Muscle of leg (tissue), 16 donors: Measurements from ENCODE around the gene MEDAG. TPM values are rescaled to one million over a fixed set of nuclear protein-coding genes. Genes with fewer than 3 reads are reported as not detected.

Experiments
- DNase-seq: peaks from one replicate; pipeline ENCODE4 v3.0.0; 2013
- H3K27ac ChIP-seq: one replicate; pipeline ENCODE4 v1.5.1; 2013; ENCODE audit warnings: mild to moderate bottlenecking, low read length, control low read depth
- H3K27me3 ChIP-seq: one replicate; pipeline ENCODE4 v1.6.1; 2013; ENCODE audit warnings: low read length; ENCODE audit not compliant: control insufficient read depth, insufficient read depth
- H3K36me3 ChIP-seq: one replicate; pipeline ENCODE4 v1.6.1; 2013; ENCODE audit warnings: low read length; ENCODE audit not compliant: control insufficient read depth, insufficient read depth
- H3K4me1 ChIP-seq: one replicate; pipeline ENCODE4 v1.6.1; 2013; ENCODE audit warnings: low read length; ENCODE audit not compliant: control insufficient read depth, insufficient read depth
- H3K4me3 ChIP-seq: one replicate; pipeline ENCODE4 v1.5.1; 2013; ENCODE audit warnings: low read length, control low read depth
- H3K9me3 ChIP-seq: replicated peaks from 2 replicates; pipeline ENCODE4 v1.6.1; 2013; ENCODE audit warnings: low read depth, low read length; ENCODE audit not compliant: control insufficient read depth
- WGBS: methylation state at CpG from one replicate; pipeline ENCODE4 v1.1.5; 2013; ENCODE audit warnings: missing lambda C conversion rate; ENCODE audit not compliant: insufficient coverage; 5-methylcytosine and 5-hydroxymethylcytosine counted together
- long read RNA-seq, 11 donors: transcript quantifications; one replicate each; lab custom pipeline, GENCODE V29; 2026
- polyA plus RNA-seq, 8 donors: library from polyadenylated mRNA; unstranded; fragments of 120-200 nt; gene quantifications; one replicate each; pipeline versions ENCODE4 v1.2.1 to v1.2.3, GENCODE V29; 2013; ENCODE audit warnings: inconsistent platforms in 1 of 8, low replicate concordance in 1 of 8; ENCODE audit not compliant: insufficient read length in 8 of 8, insufficient read depth in 1 of 8
- total RNA-seq: library from RNA; stranded (reverse); fragments of 120-200 nt; gene quantifications from one replicate; pipeline ENCODE4 v1.2.4, GENCODE V29; 2013

MEDAG gene
- total RNA-seq (9.7 TPM), polyA plus RNA-seq (1 to 10 TPM; 4.7 to 9.3 (median 7.4) TPM)
- long read RNA-seq, donor 1 = 0 reads
- long read RNA-seq, donor 2, partial matches to known transcripts = 0 of 1 reads
- long read RNA-seq, donor 2, other reads (novel, unspliced or antisense) = 0 of 1 reads
- long read RNA-seq, donor 3, partial matches to known transcripts = 11 of 12 reads
- long read RNA-seq, donor 3, other reads (novel, unspliced or antisense) = 0 of 12 reads
- long read RNA-seq, donor 4, partial matches to known transcripts = 0 of 2 reads
- long read RNA-seq, donor 4, other reads (novel, unspliced or antisense) = 0 of 2 reads
- long read RNA-seq, donor 5, partial matches to known transcripts = 0 of 3 reads
- long read RNA-seq, donor 5, other reads (novel, unspliced or antisense) = 0 of 3 reads
- long read RNA-seq, donor 6, partial matches to known transcripts = 0 of 2 reads
- long read RNA-seq, donor 6, other reads (novel, unspliced or antisense) = 0 of 2 reads
- long read RNA-seq, donor 7, partial matches to known transcripts = 0 of 1 reads
- long read RNA-seq, donor 7, other reads (novel, unspliced or antisense) = 0 of 1 reads
- long read RNA-seq, donor 8, partial matches to known transcripts = 0 of 1 reads
- long read RNA-seq, donor 8, other reads (novel, unspliced or antisense) = 0 of 1 reads
- long read RNA-seq, donor 9, partial matches to known transcripts = 0 of 3 reads
- long read RNA-seq, donor 9, other reads (novel, unspliced or antisense) = 0 of 3 reads
- long read RNA-seq, donor 10 = 0 reads
- long read RNA-seq, donor 11, partial matches to known transcripts = 0 of 3 reads
- long read RNA-seq, donor 11, other reads (novel, unspliced or antisense) = 0 of 3 reads

- Histone ChIP-seq H3K27ac (peak within 1 kb of the TSS; percentile 20), H3K4me1 (peaks cover 19% of the 10 kb centered on the region), H3K4me3 (peak within 1 kb of the TSS; percentile 37), H3K36me3 (no peaks in the 10 kb centered on the region), H3K9me3 (no peaks in the 10 kb centered on the region), H3K27me3 (peaks cover 23% of the 10 kb centered on the region)
- DNase-seq = peak; percentile 91
- under 1% methylated on average over 33 of the region's 35 CpGs for WGBS
These were observed at the start of gene MEDAG for GRCh38 chr13:30905932-30906383. Gene MEDAG (plus strand): TSS chr13:30906271. CDS start chr13:30906516, 245 bp downstream.

- Histone ChIP-seq H3K36me3 (no peaks in the 10 kb centered on the region), H3K27me3 (peaks cover 2% of the 10 kb centered on the region), H3K4me3 (no peak overlapping the region), H3K27ac (no peak overlapping the region), H3K4me1 (peaks cover 3% of the 10 kb centered on the region), H3K9me3 (peaks cover 6% of the 10 kb centered on the region)
- DNase-seq = no peak
- 77% methylated on average over 4 of the region's 4 CpGs for WGBS
These were observed 49.1 kb upstream of the MEDAG start for GRCh38 chr13:30857018-30857417.

- peaks cover 2% of the 10 kb centered on the region for H3K27me3 ChIP-seq
- H3K36me3 ChIP-seq = no peaks in the 10 kb centered on the region
- no peak overlapping the region for H3K4me3 ChIP-seq
- peaks cover 6% of the 10 kb centered on the region for H3K9me3 ChIP-seq
- 40% methylated on average over 1 of the region's 6 CpGs for WGBS
- DNase-seq = no peak
- no peak overlapping the region for H3K27ac ChIP-seq
- H3K4me1 ChIP-seq = peaks cover 8% of the 10 kb centered on the region
These were observed 48.4 kb upstream of the MEDAG start for GRCh38 chr13:30857636-30858035.

GRCh38 chr13:30859326-30859725 lies 46.7 kb upstream of the MEDAG start:
- Histone ChIP-seq H3K9me3 (peaks cover 6% of the 10 kb centered on the region), H3K4me1 (peaks cover 23% of the 10 kb centered on the region), H3K36me3 (no peaks in the 10 kb centered on the region), H3K27me3 (peaks cover 2% of the 10 kb centered on the region), H3K27ac (no peak overlapping the region), H3K4me3 (no peak overlapping the region)
- DNase-seq = no peak
- 28% methylated on average over 3 of the region's 5 CpGs for WGBS

- Histone ChIP-seq H3K4me3 (no peak overlapping the region), H3K36me3 (no peaks in the 10 kb centered on the region), H3K9me3 (peaks cover 6% of the 10 kb centered on the region), H3K27ac (no peak overlapping the region), H3K27me3 (peaks cover 2% of the 10 kb centered on the region), H3K4me1 (peaks cover 38% of the 10 kb centered on the region)
- DNase-seq = no peak
- WGBS = no CpG with 5 or more reads among the region's 3 CpGs
These were observed 44.9 kb upstream of the MEDAG start for GRCh38 chr13:30861163-30861562.

GRCh38 chr13:30861836-30862467 lies 44.1 kb upstream of the MEDAG start:
- Histone ChIP-seq H3K27me3 (peaks cover 1% of the 10 kb centered on the region), H3K4me1 (peaks cover 44% of the 10 kb centered on the region), H3K36me3 (no peaks in the 10 kb centered on the region), H3K9me3 (peaks cover 6% of the 10 kb centered on the region), H3K4me3 (no peak overlapping the region), H3K27ac (no peak overlapping the region)
- no peak for DNase-seq
- WGBS = 98% methylated on average over 5 of the region's 7 CpGs

- 9% methylated on average over 17 of the region's 17 CpGs for WGBS
- H3K4me3 ChIP-seq = no peak overlapping the region
- H3K4me1 ChIP-seq = peaks cover 49% of the 10 kb centered on the region
- H3K9me3 ChIP-seq = peaks cover 6% of the 10 kb centered on the region
- no peaks in the 10 kb centered on the region for H3K36me3 ChIP-seq
- DNase-seq = peak; percentile 65
- no peaks in the 10 kb centered on the region for H3K27me3 ChIP-seq
- peak overlapping the region; percentile 96 for H3K27ac ChIP-seq
These were observed 43.4 kb upstream of the MEDAG start for GRCh38 chr13:30862707-30863106.

GRCh38 chr13:30863231-30863630 lies 42.8 kb upstream of the MEDAG start:
- 70% methylated on average over 8 of the region's 8 CpGs for WGBS
- peaks cover 6% of the 10 kb centered on the region for H3K9me3 ChIP-seq
- no peaks in the 10 kb centered on the region for H3K36me3 ChIP-seq
- peaks cover 51% of the 10 kb centered on the region for H3K4me1 ChIP-seq
- DNase-seq = no peak
- H3K27ac ChIP-seq = peak overlapping the region; percentile 96
- H3K4me3 ChIP-seq = no peak overlapping the region
- H3K27me3 ChIP-seq = no peaks in the 10 kb centered on the region

- Histone ChIP-seq H3K36me3 (no peaks in the 10 kb centered on the region), H3K9me3 (peaks cover under 1% of the 10 kb centered on the region), H3K4me3 (no peak overlapping the region), H3K27me3 (no peaks in the 10 kb centered on the region), H3K4me1 (peaks cover 55% of the 10 kb centered on the region), H3K27ac (peak overlapping the region; percentile 96)
- 67% methylated on average over 5 of the region's 7 CpGs for WGBS
- no peak for DNase-seq
These were observed 42.3 kb upstream of the MEDAG start for GRCh38 chr13:30863796-30864195.
